Upper lobe of left lung (tissue), 6 donors: ENCODE measurements around the gene MYRF. TPM values are rescaled to one million over a fixed set of nuclear protein-coding genes. Genes with fewer than 3 reads are reported as not detected.
A peak's percentile ranks its signal among the peaks of the same experiment; 100 is the strongest.

Experiments
- ATAC-seq, 2 donors: fragments of 200-7000 bp; cut with Tn5 transposase; one replicate each; pipeline ENCODE4 v1.9.1; 2022; ENCODE audit warnings: mild to moderate bottlenecking in 2 of 2, moderate library complexity in 2 of 2; ENCODE audit not compliant: low FRiP score in 2 of 2
- DNase-seq, 2 donors: peaks; one replicate each; pipeline ENCODE4 v3.0.0-alpha.2; 2019 to 2020
- H3K27ac ChIP-seq, 4 donors: fragments of 200-600 bp; sonication (generic); one replicate each; pipeline ENCODE4 v1.5.1; 2016 to 2019
- H3K27me3 ChIP-seq, 4 donors: fragments of 200-600 bp; sonication (generic); one replicate each; pipeline ENCODE4 v1.5.1; 2017 to 2019
- H3K36me3 ChIP-seq, 4 donors: fragments of 200-600 bp; sonication (generic); one replicate each; pipeline ENCODE4 v1.5.1; 2016 to 2019
- H3K4me1 ChIP-seq, 4 donors: fragments of 200-600 bp; sonication (generic); one replicate each; pipeline ENCODE4 v1.5.1; 2018 to 2019
- H3K4me3 ChIP-seq, 4 donors: fragments of 200-600 bp; sonication (generic); one replicate each; pipeline ENCODE4 v1.5.1; 2017 to 2019; ENCODE audit warnings: mild to moderate bottlenecking in 2 of 4, moderate library complexity in 1 of 4
- H3K9me3 ChIP-seq, 4 donors: fragments of 200-600 bp; sonication (generic); one replicate each; pipeline ENCODE4 v1.5.1; 2018 to 2019
- EP300 ChIP-seq, 4 donors: sonication (generic); formaldehyde crosslinking; IDR thresholded peaks; one replicate each; pipeline ENCODE4 v1.5.1; 2017; ENCODE audit warnings: antibody characterized with exemption in 4 of 4, control low read depth in 2 of 4
- POLR2A ChIP-seq, 4 donors: fragments of 450-650 bp; IDR thresholded peaks; one replicate each; pipeline ENCODE4 v1.5.1; 2016 to 2017; ENCODE audit warnings: antibody characterized with exemption in 4 of 4, mild to moderate bottlenecking in 2 of 4
- POLR2AphosphoS5 ChIP-seq, 2 donors: sonication (generic); formaldehyde crosslinking; IDR thresholded peaks; one replicate each; pipeline ENCODE4 v1.5.1; 2017; ENCODE audit warnings: antibody characterized with exemption in 2 of 2
- WGBS, 2 donors: methylation state at CpG; one replicate each; pipeline ENCODE4 v1.1.5; 2017 to 2018; 5-methylcytosine and 5-hydroxymethylcytosine counted together
- total RNA-seq, 6 donors: library from RNA; depleted of rRNA in 4 of 6; stranded (reverse); fragments of >200 nt in 4 of 6; gene quantifications; one replicate each; pipeline versions ENCODE4 v1.1.0 to v1.2.1, GENCODE V29; 2016 to 2021
- TF ChIP-seq, protein P1 (sequence below), 6 experiments: fragments of 450-650 bp in 4 of 6; fragments of 200-600 bp in 2 of 6; sonication (generic) in 2 of 6; IDR thresholded peaks; one replicate each; pipeline ENCODE4 v1.5.1; 2016 to 2019; ENCODE audit warnings: antibody characterized with exemption in 6 of 6
- donor health status: DM: no; HTN: no; CAD: no; lungs with moderate emphysema.
- donor health status: DM: no; HTN: yes; CAD: no; lungs with severe emphysema.

The MYRF gene
- total RNA-seq, 6 donors from 2014 or later = 32.5 to 147 (median 50.7) TPM

DNA sequence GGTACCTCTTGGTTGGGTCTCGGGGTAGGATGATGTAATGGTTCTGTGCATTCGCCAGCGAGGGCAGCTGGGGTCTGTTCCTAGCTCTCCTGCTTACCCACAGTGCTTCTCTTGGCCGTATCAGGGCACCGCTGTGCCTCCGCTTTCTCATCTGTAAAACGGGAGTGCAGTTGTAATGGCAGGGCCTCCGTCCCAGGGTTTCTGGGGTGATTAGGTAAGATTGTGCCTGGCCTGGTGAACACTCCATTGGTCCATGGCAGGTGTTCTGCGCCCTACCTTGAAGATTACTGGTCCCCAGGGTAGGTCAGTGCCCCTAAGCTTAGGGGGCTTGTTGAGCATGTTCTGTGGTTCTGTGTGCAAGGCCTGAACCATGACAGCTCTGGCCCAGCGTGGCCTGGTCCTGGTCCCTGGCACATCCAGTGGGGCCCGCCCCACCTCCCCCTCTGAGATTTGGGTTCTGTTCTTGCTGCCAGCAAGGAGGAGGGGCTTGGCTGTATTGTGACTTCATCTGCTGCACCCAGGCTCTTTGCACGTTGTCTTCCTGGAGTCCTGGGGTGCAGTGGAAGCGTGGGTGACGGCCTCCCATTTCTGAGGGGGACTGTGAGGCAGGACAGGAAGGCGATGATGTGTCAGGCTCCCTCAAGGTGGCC, 4.9 kb downstream of the MYRF start:
- peaks cover 0 to 5% (median 3%) of the 10 kb centered on the region in 4 donors for H3K27me3 ChIP-seq
- peaks cover 4 to 19% (median 11%) of the 10 kb centered on the region in 4 donors for H3K4me1 ChIP-seq
- peak in 1 of 2 donors; percentile 20 for DNase-seq
- peak overlapping the region in 2 of 4 donors; percentile 30 to 36 for H3K27ac ChIP-seq
- TF ChIP-seq, protein P1, sequence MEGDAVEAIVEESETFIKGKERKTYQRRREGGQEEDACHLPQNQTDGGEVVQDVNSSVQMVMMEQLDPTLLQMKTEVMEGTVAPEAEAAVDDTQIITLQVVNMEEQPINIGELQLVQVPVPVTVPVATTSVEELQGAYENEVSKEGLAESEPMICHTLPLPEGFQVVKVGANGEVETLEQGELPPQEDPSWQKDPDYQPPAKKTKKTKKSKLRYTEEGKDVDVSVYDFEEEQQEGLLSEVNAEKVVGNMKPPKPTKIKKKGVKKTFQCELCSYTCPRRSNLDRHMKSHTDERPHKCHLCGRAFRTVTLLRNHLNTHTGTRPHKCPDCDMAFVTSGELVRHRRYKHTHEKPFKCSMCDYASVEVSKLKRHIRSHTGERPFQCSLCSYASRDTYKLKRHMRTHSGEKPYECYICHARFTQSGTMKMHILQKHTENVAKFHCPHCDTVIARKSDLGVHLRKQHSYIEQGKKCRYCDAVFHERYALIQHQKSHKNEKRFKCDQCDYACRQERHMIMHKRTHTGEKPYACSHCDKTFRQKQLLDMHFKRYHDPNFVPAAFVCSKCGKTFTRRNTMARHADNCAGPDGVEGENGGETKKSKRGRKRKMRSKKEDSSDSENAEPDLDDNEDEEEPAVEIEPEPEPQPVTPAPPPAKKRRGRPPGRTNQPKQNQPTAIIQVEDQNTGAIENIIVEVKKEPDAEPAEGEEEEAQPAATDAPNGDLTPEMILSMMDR (IDR thresholded peaks at IDR 0.05) = no peak
- TF ChIP-seq EP300 (IDR thresholded peaks at IDR 0.05) (no peak), POLR2AphosphoS5 (IDR thresholded peaks at IDR 0.05) (no peak), POLR2A (IDR thresholded peaks at IDR 0.05) (no peak)
- H3K4me3 ChIP-seq = no peak overlapping the region
- H3K36me3 ChIP-seq = no peaks in the 10 kb centered on the region
- WGBS, 2 donors = 76 to 92% methylated on average over 2 to 15 of the region's 15 CpGs
- no peaks in the 10 kb centered on the region for H3K9me3 ChIP-seq
- ATAC-seq = no peak

DNA sequence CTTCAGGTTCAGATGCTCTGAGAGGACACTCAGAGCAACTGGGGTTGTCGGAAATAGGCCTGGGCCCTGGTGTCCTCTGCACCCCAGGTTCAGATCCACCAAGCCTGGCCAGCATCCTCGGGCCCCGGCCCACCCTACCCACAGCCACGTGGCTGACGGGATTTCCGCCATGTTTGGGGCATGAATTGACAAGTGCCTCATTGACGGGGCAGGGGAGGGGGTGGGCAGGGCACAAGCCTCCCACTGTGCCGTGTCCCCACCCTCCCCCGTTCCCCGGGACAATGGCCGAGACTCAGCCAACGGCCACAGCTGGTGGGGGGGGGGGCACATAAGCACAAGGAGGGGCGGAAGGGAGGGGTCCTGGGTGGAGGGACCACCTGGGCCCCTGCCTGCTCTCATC, 8.5 kb downstream of the MYRF start:
- no peaks in the 10 kb centered on the region for H3K9me3 ChIP-seq
- no peak overlapping the region for H3K4me3 ChIP-seq
- ATAC-seq = no peak
- no peaks in the 10 kb centered on the region for H3K36me3 ChIP-seq
- WGBS, 2 donors = 77 to 79% methylated on average over 7 to 9 of the region's 13 CpGs
- H3K27me3 ChIP-seq = no peaks in the 10 kb centered on the region
- no peak overlapping the region for H3K27ac ChIP-seq
- peaks cover 0 to 10% (median 8%) of the 10 kb centered on the region in 4 donors for H3K4me1 ChIP-seq
- no peak for TF ChIP-seq EP300 (IDR thresholded peaks at IDR 0.05)
- TF ChIP-seq, protein P1 (IDR thresholded peaks at IDR 0.05) = no peak
- no peak for TF ChIP-seq POLR2A (IDR thresholded peaks at IDR 0.05)
- TF ChIP-seq POLR2AphosphoS5 (IDR thresholded peaks at IDR 0.05) = no peak
- DNase-seq = peak in 1 of 2 donors; percentile 52

DNA sequence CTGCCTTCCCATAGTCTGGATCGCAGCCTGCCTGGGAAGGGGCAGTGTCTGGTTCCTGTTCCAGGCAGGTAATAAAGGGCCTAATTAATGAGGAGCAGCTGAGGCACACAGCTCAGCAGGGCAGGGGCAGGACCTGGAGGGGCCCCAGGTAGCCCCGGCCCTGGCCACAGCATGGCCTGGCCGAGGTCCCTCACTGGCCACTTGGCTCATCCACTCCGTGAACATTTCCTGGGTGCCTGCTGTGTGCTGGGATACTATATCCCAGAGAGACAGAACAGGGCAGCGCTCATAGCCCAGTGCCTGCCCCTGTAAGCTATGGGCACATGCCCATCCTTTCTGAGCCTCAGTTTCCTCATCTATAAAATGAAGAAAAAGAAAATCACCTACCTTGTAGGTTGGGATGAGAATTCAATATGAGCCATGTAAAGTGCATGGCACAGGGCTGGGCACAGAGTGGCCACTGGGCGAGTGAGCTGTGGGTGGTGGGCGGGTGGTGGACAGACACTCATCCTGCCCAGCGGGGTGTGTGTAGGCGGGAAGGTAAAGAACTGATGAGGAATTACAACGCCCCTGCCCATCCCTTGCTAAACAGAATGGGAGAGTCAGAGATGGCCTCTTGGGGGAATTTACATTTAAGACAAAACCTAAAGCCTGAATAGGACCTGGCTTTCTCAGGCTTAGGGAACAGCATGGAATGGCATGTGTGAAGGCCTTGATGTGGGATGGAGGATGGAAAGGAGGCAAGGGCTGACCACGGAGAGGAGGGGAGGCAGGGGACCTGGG, 9.2 kb downstream of the MYRF start:
- no peaks in the 10 kb centered on the region for H3K27me3 ChIP-seq
- H3K9me3 ChIP-seq = no peaks in the 10 kb centered on the region
- no peaks in the 10 kb centered on the region for H3K36me3 ChIP-seq
- ATAC-seq (no peak), DNase-seq (peak in 1 of 2 donors; percentile 44)
- TF ChIP-seq POLR2AphosphoS5 (IDR thresholded peaks at IDR 0.05) = no peak
- TF ChIP-seq, protein P1 (IDR thresholded peaks at IDR 0.05) = no peak
- TF ChIP-seq POLR2A (IDR thresholded peaks at IDR 0.05) = no peak
- no peak for TF ChIP-seq EP300 (IDR thresholded peaks at IDR 0.05)
- 77 to 79% methylated on average over 7 to 11 of the region's 11 CpGs for WGBS, 2 donors
- peaks cover 0 to 3% (median 2%) of the 10 kb centered on the region in 4 donors for H3K4me1 ChIP-seq
- no peak overlapping the region for H3K27ac ChIP-seq
- no peak overlapping the region for H3K4me3 ChIP-seq

DNA sequence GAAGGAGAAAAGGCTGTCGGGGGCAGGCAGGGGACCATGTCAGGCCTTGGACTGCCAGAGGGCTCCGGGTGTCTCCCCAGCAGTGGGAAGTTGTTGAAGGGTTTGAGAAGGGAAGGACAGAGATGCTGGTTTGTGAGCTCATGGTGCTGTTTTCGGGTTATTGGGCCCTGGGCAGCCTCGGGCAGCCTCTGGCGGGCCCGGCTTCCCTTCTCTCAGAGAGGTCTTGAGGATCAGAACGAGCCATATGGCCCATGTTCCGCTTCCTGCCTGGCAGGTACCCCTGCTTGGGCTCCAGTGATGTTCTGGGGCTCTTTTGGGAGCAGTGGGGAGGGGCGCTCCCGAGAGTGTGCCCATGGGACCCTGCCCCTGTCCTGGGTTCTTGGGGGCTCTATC, 9.8 kb downstream of the MYRF start:
- no peak for ATAC-seq
- TF ChIP-seq POLR2AphosphoS5 (IDR thresholded peaks at IDR 0.05) = no peak
- TF ChIP-seq EP300 (IDR thresholded peaks at IDR 0.05) = no peak
- no peak for TF ChIP-seq POLR2A (IDR thresholded peaks at IDR 0.05)
- TF ChIP-seq, protein P1 (IDR thresholded peaks at IDR 0.05) = no peak
- Histone ChIP-seq H3K27ac (no peak overlapping the region), H3K4me3 (no peak overlapping the region), H3K9me3 (no peaks in the 10 kb centered on the region), H3K4me1 (no peaks in the 10 kb centered on the region), H3K36me3 (no peaks in the 10 kb centered on the region), H3K27me3 (no peaks in the 10 kb centered on the region)
- peak in 1 of 2 donors; percentile 62 for DNase-seq
- 71 to 78% methylated on average over 8 to 9 of the region's 10 CpGs for whole genome bisulfite sequencing, 2 donors
